RWPE2 (cell line): ENCODE data around the gene HERC5.

Experiments used
- ATAC-seq: fragments of 200-7000 bp; cut with Tn5 transposase; 3 replicates; pipeline ENCODE4 v1.9.1; 2021; ENCODE audit warnings: low read depth
- DNase-seq: peaks from one replicate; pipeline ENCODE4 v3.0.0-alpha.2; 2020; ENCODE audit warnings: low spot score
- H3K27ac ChIP-seq: fragments of 450-650 bp; 2 replicates; pipeline ENCODE4 v1.5.1; 2017; ENCODE audit warnings: mild to moderate bottlenecking; ENCODE audit not compliant: poor library complexity, severe bottlenecking
- H3K27me3 ChIP-seq: fragments of 250-450 bp; sonication (Bioruptor Pico); 2 replicates; pipeline ENCODE4 v1.5.1; 2021; ENCODE audit warnings: mild to moderate bottlenecking, moderate library complexity; ENCODE audit not compliant: insufficient read depth, poor library complexity, severe bottlenecking
- H3K36me3 ChIP-seq: fragments of 250-450 bp; sonication (Bioruptor Pico); 2 replicates; pipeline ENCODE4 v1.5.1; 2020; ENCODE audit warnings: low read depth, mild to moderate bottlenecking, moderate library complexity
- H3K4me1 ChIP-seq: fragments of 250-450 bp; sonication (Bioruptor Pico); 2 replicates; pipeline ENCODE4 v1.5.1; 2021; ENCODE audit warnings: mild to moderate bottlenecking, moderate library complexity; ENCODE audit not compliant: insufficient read depth, poor library complexity, severe bottlenecking
- H3K4me3 ChIP-seq: fragments of 250-450 bp; sonication (Bioruptor Pico); 2 replicates; pipeline ENCODE4 v1.5.1; 2021; ENCODE audit warnings: mild to moderate bottlenecking, moderate library complexity; ENCODE audit not compliant: severe bottlenecking
- H3K9me3 ChIP-seq: fragments of 250-450 bp; sonication (Bioruptor Pico); 2 replicates; pipeline ENCODE4 v1.5.1; 2021; ENCODE audit warnings: mild to moderate bottlenecking, moderate library complexity; ENCODE audit not compliant: severe bottlenecking
- CTCF ChIP-seq: fragments of 450-650 bp; IDR thresholded peaks from one replicate; pipeline ENCODE4 v1.5.1; 2017; ENCODE audit warnings: mild to moderate bottlenecking, moderate library complexity; ENCODE audit not compliant: poor library complexity, severe bottlenecking

HERC5 gene

GRCh38 chr4:88549815-88550214 is 92.9 kb downstream of the HERC5 start:
- ATAC-seq: no peak
- Histone ChIP-seq H3K4me3 (no peak overlapping the region), H3K9me3 (no peaks in the 10 kb centered on the region), H3K4me1 (no peaks in the 10 kb centered on the region), H3K27ac (no peak overlapping the region), H3K27me3 (no peaks in the 10 kb centered on the region), H3K36me3 (no peaks in the 10 kb centered on the region)
- no peak for TF ChIP-seq CTCF
- no peak for DNase-seq
